Measurements from ENCODE around the gene CAVIN4. TPM values are rescaled to one million over a fixed set of nuclear protein-coding genes. Genes with fewer than 3 reads are reported as not detected.

The CAVIN4 gene
- 8.8 TPM for total RNA-seq

GRCh38 chr9:100577776-100578448 lies at the start of gene CAVIN4:
Gene CAVIN4 (plus strand): TSS chr9:100578079. CDS start chr9:100578144, 65 bp downstream.

Other genes starting within 250 kb of the CAVIN4 start
- 37.1 TPM for gene TEX10, start 225.1 kb upstream of the CAVIN4 start, total RNA-seq
- gene MSANTD3, start 150.9 kb upstream of the CAVIN4 start, total RNA-seq = 74.7 TPM
- gene TMEFF1, start 104.9 kb upstream of the CAVIN4 start, total RNA-seq = 46.6 TPM

Data from diencephalon (tissue), 1 donor.